CD4-positive, alpha-beta T cell (primary cell): ENCODE measurements around the gene STX3. TPM values are rescaled to one million over a fixed set of nuclear protein-coding genes. Genes with fewer than 3 reads are reported as not detected.

Source experiments
- ATAC-seq: fragments of 200-7000 bp; cut with Tn5 transposase; one replicate; pipeline ENCODE4 v1.10.0; 2022; ENCODE audit warnings: mild to moderate bottlenecking; ENCODE audit not compliant: poor library complexity
- CTCF ChIA-PET: fragments of 350-600 bp; sonication (Branson Sonifier 250); formaldehyde crosslinking; loops from one replicate; lab custom pipeline; 2021; ENCODE audit warnings: antibody characterized with exemption, inconsistent platforms; lab: Charles Lee
- POLR2A ChIA-PET: fragments of 350-600 bp; sonication (Branson Sonifier 250); formaldehyde crosslinking; loops from one replicate; lab custom pipeline; 2021; ENCODE audit warnings: antibody characterized with exemption, inconsistent platforms; lab: Charles Lee
- DNase-seq, 14 experiments: peaks; one replicate each; pipeline ENCODE4 v3.0.0-alpha.2; 2013 to 2020; ENCODE audit warnings: mixed read lengths in 2 of 14
- H3K27ac ChIP-seq, 2 donors: one replicate each; pipeline versions ENCODE4 v1.5.1 to v1.7.0; 2013; ENCODE audit warnings: low read length in 2 of 2, low read depth in 1 of 2, mild to moderate bottlenecking in 1 of 2
- H3K27me3 ChIP-seq, 2 experiments: 1 replicate in 1 of 2; 2 replicates in 1 of 2; pipeline versions ENCODE4 v1.6.1 to v1.7.0; 2013; ENCODE audit warnings: low read length in 2 of 2, control low read depth in 1 of 2, mild to moderate bottlenecking in 1 of 2, moderate library complexity in 1 of 2; ENCODE audit not compliant: insufficient read depth in 2 of 2, control insufficient read depth in 1 of 2
- H3K36me3 ChIP-seq: one replicate; pipeline ENCODE4 v1.6.1; 2013; ENCODE audit warnings: low read length, control low read depth; ENCODE audit not compliant: insufficient read depth
- H3K4me1 ChIP-seq: one replicate; pipeline ENCODE4 v1.6.1; 2013; ENCODE audit warnings: low read length, control low read depth; ENCODE audit not compliant: insufficient read depth
- H3K4me3 ChIP-seq: one replicate; pipeline ENCODE4 v1.5.1; 2013; ENCODE audit warnings: mild to moderate bottlenecking, low read length, moderate library complexity
- H3K9me3 ChIP-seq, 2 experiments: 1 replicate in 1 of 2; 2 replicates in 1 of 2; pipeline versions ENCODE4 v1.6.1 to v1.7.0; 2013; ENCODE audit warnings: low read length in 2 of 2, mild to moderate bottlenecking in 2 of 2, control low read depth in 1 of 2, moderate library complexity in 1 of 2; ENCODE audit not compliant: control insufficient read depth in 1 of 2, insufficient read depth in 1 of 2
- H3K27ac Mint-ChIP-seq: one replicate; pipeline ENCODE4 v1.8.0; 2020; ENCODE audit warnings: mixed read lengths
- H3K27me3 Mint-ChIP-seq: one replicate; pipeline ENCODE4 v1.8.0; 2021; ENCODE audit warnings: mixed read lengths
- H3K36me3 Mint-ChIP-seq: one replicate; pipeline ENCODE4 v1.8.0; 2021; ENCODE audit warnings: low read depth, mixed read lengths
- H3K4me1 Mint-ChIP-seq: one replicate; pipeline ENCODE4 v1.8.0; 2021; ENCODE audit warnings: low read depth, mixed read lengths
- H3K4me3 Mint-ChIP-seq: one replicate; pipeline ENCODE4 v1.8.0; 2020; ENCODE audit warnings: mild to moderate bottlenecking, mixed read lengths
- H3K9me3 Mint-ChIP-seq: one replicate; pipeline ENCODE4 v1.8.0; 2020; ENCODE audit warnings: mixed read lengths
- intact Hi-C, 2 experiments: fragments of 100-400 bp; cut with DNase I in 1 of 2; cut with micrococcal nuclease in 1 of 2; formaldehyde crosslinking; loops; one replicate each; pipeline versions ENCODE4 v1.15.1 to v1.9.0; 2023 to 2025; cut with DNase I, micrococcal nuclease
- total RNA-seq, 174 experiments: library from RNA in 2 of 174; stranded (reverse) in 2 of 174; gene quantifications; one replicate each; pipeline ENCODE4 v1.2.3 and lab custom pipeline; 2021 to 2026
- TF ChIP-seq, protein P1 (sequence below): fragments of 200-600 bp; IDR thresholded peaks from one replicate; pipeline ENCODE4 v1.8.0; 2022; ENCODE audit warnings: antibody characterized with exemption, mild to moderate bottlenecking

STX3 gene
- total RNA-seq, 2 experiments from 2014 or later: 4.6 to 6.4 TPM

- CTCF ChIA-PET: interaction anchor here (0.5 to 1.3 kb wide), 2 partner anchors 13 to 274 kb away, joined by 3 to 5 read pairs; no protein-coding TSS in a partner anchor
- no peak overlapping the region for H3K4me3 ChIP-seq
- no peaks in the 10 kb centered on the region for H3K27me3 ChIP-seq
- no peaks in the 10 kb centered on the region for H3K36me3 ChIP-seq
- POLR2A ChIA-PET: interaction anchor here (1.1 to 3.2 kb wide), 4 partner anchors 12 to 98 kb away, joined by 3 to 17 read pairs (median 6); partner anchors contain the start of genes PATL1 and STX3
- no peaks in the 10 kb centered on the region for H3K9me3 ChIP-seq
- H3K4me1 ChIP-seq: peaks cover 56% of the 10 kb centered on the region
- H3K27ac Mint-ChIP-seq: peak overlapping the region; percentile 21
- H3K4me1 Mint-ChIP-seq: peaks cover 25% of the 10 kb centered on the region
- peak overlapping the region; percentile 57 for H3K4me3 Mint-ChIP-seq
- TF ChIP-seq, protein P1, sequence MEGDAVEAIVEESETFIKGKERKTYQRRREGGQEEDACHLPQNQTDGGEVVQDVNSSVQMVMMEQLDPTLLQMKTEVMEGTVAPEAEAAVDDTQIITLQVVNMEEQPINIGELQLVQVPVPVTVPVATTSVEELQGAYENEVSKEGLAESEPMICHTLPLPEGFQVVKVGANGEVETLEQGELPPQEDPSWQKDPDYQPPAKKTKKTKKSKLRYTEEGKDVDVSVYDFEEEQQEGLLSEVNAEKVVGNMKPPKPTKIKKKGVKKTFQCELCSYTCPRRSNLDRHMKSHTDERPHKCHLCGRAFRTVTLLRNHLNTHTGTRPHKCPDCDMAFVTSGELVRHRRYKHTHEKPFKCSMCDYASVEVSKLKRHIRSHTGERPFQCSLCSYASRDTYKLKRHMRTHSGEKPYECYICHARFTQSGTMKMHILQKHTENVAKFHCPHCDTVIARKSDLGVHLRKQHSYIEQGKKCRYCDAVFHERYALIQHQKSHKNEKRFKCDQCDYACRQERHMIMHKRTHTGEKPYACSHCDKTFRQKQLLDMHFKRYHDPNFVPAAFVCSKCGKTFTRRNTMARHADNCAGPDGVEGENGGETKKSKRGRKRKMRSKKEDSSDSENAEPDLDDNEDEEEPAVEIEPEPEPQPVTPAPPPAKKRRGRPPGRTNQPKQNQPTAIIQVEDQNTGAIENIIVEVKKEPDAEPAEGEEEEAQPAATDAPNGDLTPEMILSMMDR: no peak
- DNase-seq (peak in 4 of 14 experiments; percentile 22 to 70 (median 53)), ATAC-seq (peak; percentile 80)
- H3K36me3 Mint-ChIP-seq: no peaks in the 10 kb centered on the region
- no peaks in the 10 kb centered on the region for H3K27me3 Mint-ChIP-seq
- no peak overlapping the region for H3K27ac ChIP-seq
- intact Hi-C loops: no loop called here
- H3K9me3 Mint-ChIP-seq: no peaks in the 10 kb centered on the region
Measured at GRCh38 chr11:59767225-59767611, 12.0 kb downstream of the STX3 start.

DNA sequence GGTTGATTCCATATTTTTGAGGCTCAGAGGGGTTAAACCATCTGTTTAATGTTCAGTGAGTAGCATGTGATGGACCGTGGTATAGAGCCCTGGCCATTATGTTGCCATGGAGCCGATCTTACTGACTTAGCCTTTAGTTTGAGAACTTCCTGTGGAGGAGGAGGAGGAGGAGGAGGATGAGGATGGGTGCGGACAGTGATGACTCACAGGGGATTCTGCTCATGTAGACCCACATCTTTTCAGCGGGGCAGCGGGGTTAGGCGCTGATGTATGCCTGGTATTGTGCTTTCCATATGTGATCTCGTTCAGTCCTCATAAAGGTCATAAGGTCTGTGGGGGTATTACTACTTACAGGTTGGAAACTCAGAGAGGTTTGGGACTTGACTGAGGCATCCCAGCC is 13.9 kb downstream of the STX3 start:
- ATAC-seq: no peak
- intact Hi-C loops: no loop called here
- POLR2A ChIA-PET: no interaction called here
- DNase-seq: no peak
- TF ChIP-seq, protein P1: no peak
- H3K4me1 Mint-ChIP-seq: peaks cover 39% of the 10 kb centered on the region
- Histone ChIP-seq H3K4me3 (no peak overlapping the region), H3K27ac (no peak overlapping the region), H3K27me3 (no peaks in the 10 kb centered on the region), H3K9me3 (no peaks in the 10 kb centered on the region), H3K4me1 (peaks cover 57% of the 10 kb centered on the region), H3K36me3 (no peaks in the 10 kb centered on the region)
- no peaks in the 10 kb centered on the region for H3K9me3 Mint-ChIP-seq
- CTCF ChIA-PET: no interaction called here
- H3K27ac Mint-ChIP-seq: no peak overlapping the region
- no peak overlapping the region for H3K4me3 Mint-ChIP-seq
- H3K27me3 Mint-ChIP-seq: no peaks in the 10 kb centered on the region
- no peaks in the 10 kb centered on the region for H3K36me3 Mint-ChIP-seq

DNA sequence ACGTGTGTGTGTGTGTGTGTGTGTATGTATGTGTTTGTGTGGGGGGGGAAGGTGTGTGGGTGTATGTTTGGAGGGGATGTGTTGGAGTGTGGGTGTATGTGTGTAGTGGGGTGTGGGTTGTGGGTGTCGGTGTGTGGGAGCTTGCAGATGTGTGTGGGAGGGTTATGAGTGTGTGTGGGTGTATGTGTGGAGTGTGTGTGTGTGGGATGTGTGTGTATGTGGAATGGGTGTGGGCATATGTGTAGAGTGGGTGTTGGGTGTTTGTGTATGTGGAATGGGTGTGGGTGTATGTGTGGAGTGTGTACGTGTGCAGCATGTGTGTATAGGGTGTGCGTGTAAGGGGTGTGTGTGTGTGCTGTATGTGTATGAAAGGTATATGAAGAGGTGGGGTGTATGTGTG is 14.7 kb downstream of the STX3 start:
- H3K27me3 ChIP-seq: no peaks in the 10 kb centered on the region
- no peak for ATAC-seq
- H3K4me3 Mint-ChIP-seq: no peak overlapping the region
- no peaks in the 10 kb centered on the region for H3K36me3 Mint-ChIP-seq
- TF ChIP-seq, protein P1: no peak
- peaks cover 38% of the 10 kb centered on the region for H3K4me1 Mint-ChIP-seq
- H3K9me3 ChIP-seq: no peaks in the 10 kb centered on the region
- H3K27ac ChIP-seq: no peak overlapping the region
- no peak for DNase-seq
- no peak overlapping the region for H3K4me3 ChIP-seq
- CTCF ChIA-PET: no interaction called here
- peaks cover 57% of the 10 kb centered on the region for H3K4me1 ChIP-seq
- H3K36me3 ChIP-seq: no peaks in the 10 kb centered on the region
- POLR2A ChIA-PET: no interaction called here
- intact Hi-C loops: no loop called here
- H3K27ac Mint-ChIP-seq: no peak overlapping the region
- H3K27me3 Mint-ChIP-seq: no peaks in the 10 kb centered on the region
- no peaks in the 10 kb centered on the region for H3K9me3 Mint-ChIP-seq
